H1 (cell line): Measurements from ENCODE around the gene HSPA4L. TPM values are rescaled to one million over a fixed set of nuclear protein-coding genes. Genes with fewer than 3 reads are reported as not detected.

ENCODE experiments used
- BCL11A ChIP-seq, 2 experiments: IDR thresholded peaks; one replicate each; pipeline ENCODE4 v1.6.1; 2011; ENCODE audit warnings: low read depth in 2 of 2, low read length in 2 of 2, mild to moderate bottlenecking in 2 of 2
- KDM4A ChIP-seq: IDR thresholded peaks from one replicate; pipeline ENCODE4 v1.7.1; 2012; ENCODE audit warnings: low read depth, mild to moderate bottlenecking, moderate library complexity, low read length, inconsistent platforms; ENCODE audit not compliant: severe bottlenecking
- NANOG ChIP-seq: IDR thresholded peaks from 2 replicates; pipeline ENCODE4 v1.6.1; 2011; ENCODE audit warnings: low read length, low read depth, mild to moderate bottlenecking, inconsistent platforms; ENCODE audit not compliant: insufficient read depth, poor library complexity, severe bottlenecking
- SP1 ChIP-seq: IDR thresholded peaks from 2 replicates; pipeline ENCODE4 v1.6.1; 2011; ENCODE audit warnings: low read depth, low read length
- SUZ12 ChIP-seq: fragments of 200-600 bp; sonication (generic); IDR thresholded peaks from 2 replicates; pipeline ENCODE4 v1.6.1; 2012; ENCODE audit warnings: mild to moderate bottlenecking, inconsistent platforms, low read length, moderate library complexity, mixed read lengths
- TAF1 ChIP-seq: IDR thresholded peaks from 2 replicates; pipeline ENCODE4 v1.6.1; 2011; ENCODE audit warnings: mild to moderate bottlenecking, low read depth, low read length
- TBP ChIP-seq: IDR thresholded peaks from 2 replicates; pipeline ENCODE4 v1.6.1; 2011; ENCODE audit warnings: low read depth, low read length, improper control_type of control experiment
- polyA plus RNA-seq, 7 experiments: library from polyadenylated mRNA; depleted of rRNA in 3 of 7; stranded (reverse) in 5 of 7; unstranded in 2 of 7; fragments of >200 nt in 5 of 7; fragments of 200-250 nt in 2 of 7; gene quantifications; 1 replicate in 5 of 7; 2 replicates in 1 of 7; 4 replicates in 1 of 7; pipeline versions ENCODE4 v1.2.1 to v1.2.3, GENCODE V29; 2011 to 2013; ENCODE audit warnings: missing spikeins in 2 of 7, mixed read lengths in 2 of 7
- total RNA-seq: library from RNA; stranded (reverse); fragmentation: NEBNext Ultra II Directional; extraction: Animal tissue kit (Norgen Biotek cat#: 25700); gene quantifications from 2 replicates; pipeline ENCODE4 v1.2.1, GENCODE V29; 2021

The HSPA4L gene
- total and polyA plus RNA-seq, 2 of the 8 experiments (the other 6 are each of a cell fraction or from before 2014, with no cell fraction given): 0.65 to 4.7 TPM

DNA sequence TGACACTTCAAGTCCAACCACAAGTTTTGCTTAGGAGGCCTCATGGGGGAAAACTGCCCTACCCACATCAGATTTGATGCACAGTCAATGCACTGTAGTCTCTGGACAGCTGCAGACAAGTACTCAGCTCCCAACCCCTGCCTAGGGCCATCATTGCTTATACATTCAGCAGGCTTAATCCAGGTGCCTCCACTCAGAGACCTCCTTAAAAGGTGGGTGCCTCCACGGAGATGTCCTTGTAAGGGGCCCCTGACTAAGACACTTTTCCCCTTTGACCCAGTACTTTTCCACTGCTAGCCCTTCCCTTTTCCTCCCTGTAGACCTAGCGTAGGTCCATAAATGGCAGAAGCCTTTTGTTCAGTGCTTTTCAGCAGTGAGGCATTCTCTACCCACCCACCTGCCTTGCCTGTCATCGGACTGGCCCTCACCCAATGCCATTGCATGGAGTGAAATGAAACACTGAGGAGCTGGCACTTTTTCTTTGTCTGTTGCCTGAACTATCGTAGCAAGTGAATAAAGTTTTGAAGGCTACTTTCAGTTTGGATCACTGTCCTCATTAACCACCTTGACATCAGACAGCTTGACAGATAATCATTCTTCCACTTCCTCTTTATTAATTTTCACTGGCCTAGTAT is 74.8 kb downstream of the HSPA4L start (continued):
- TF ChIP-seq TBP (no peak), KDM4A (no peak), SUZ12 (no peak), BCL11A (IDR thresholded peaks at IDR 0.05; ENCODE audit: low read depth in 2 of 2, low read length in 2 of 2) (no peak), SP1 (no peak), NANOG (no peak), TAF1 (no peak)
- TF ChIP-seq, all 59 proteins: peak for 0
